HG03378 (cell line): ENCODE results near the gene PRKAG2.

Experiments used
- ATAC-seq: cut with Tn5 transposase; IDR thresholded peaks from one replicate; pipeline ENCODE4 v1.9.1; 2021; ENCODE audit warnings: mild to moderate bottlenecking, moderate library complexity; ENCODE audit not compliant: unreplicated experiment

Gene PRKAG2

GRCh38 chr7:151821226-151821625 is 55.7 kb downstream of the PRKAG2 start:
- no peak for ATAC-seq

- no peak for ATAC-seq
Observed at GRCh38 chr7:151820491-151821105, 56.3 kb downstream of the PRKAG2 start.

- ATAC-seq: no peak
Observed at GRCh38 chr7:151819866-151820265, 57.0 kb downstream of the PRKAG2 start.

GRCh38 chr7:151818674-151819519 is 58.0 kb downstream of the PRKAG2 start:
- no peak for ATAC-seq

GRCh38 chr7:151817981-151818673 is 58.8 kb downstream of the PRKAG2 start:
- ATAC-seq: no peak

GRCh38 chr7:151817315-151817690 is 59.6 kb downstream of the PRKAG2 start:
- ATAC-seq: no peak

- ATAC-seq: no peak
Observed at GRCh38 chr7:151816562-151817314, 60.2 kb downstream of the PRKAG2 start.

GRCh38 chr7:151815419-151815818 is 61.5 kb downstream of the PRKAG2 start:
- ATAC-seq: no peak

- no peak for ATAC-seq
Observed at GRCh38 chr7:151814400-151815009, 62.4 kb downstream of the PRKAG2 start.

GRCh38 chr7:151813997-151814396 is 62.9 kb downstream of the PRKAG2 start:
- ATAC-seq: no peak

GRCh38 chr7:151813445-151813844 is 63.5 kb downstream of the PRKAG2 start:
- ATAC-seq: no peak

GRCh38 chr7:151812967-151813366 is 63.9 kb downstream of the PRKAG2 start:
- no peak for ATAC-seq

GRCh38 chr7:151810441-151811232 is 66.3 kb downstream of the PRKAG2 start:
- no peak for ATAC-seq

GRCh38 chr7:151809864-151810170 is 67.1 kb downstream of the PRKAG2 start:
- no peak for ATAC-seq

- no peak for ATAC-seq
Observed at GRCh38 chr7:151809146-151809863, 67.6 kb downstream of the PRKAG2 start.

- no peak for ATAC-seq
Observed at GRCh38 chr7:151808400-151809145, 68.3 kb downstream of the PRKAG2 start.

GRCh38 chr7:151807846-151808245 is 69.1 kb downstream of the PRKAG2 start:
- ATAC-seq: no peak

- no peak for ATAC-seq
Observed at GRCh38 chr7:151806952-151807775, 69.8 kb downstream of the PRKAG2 start.
